OCI-LY7 (cell line): Measurements from ENCODE around the gene PLEKHG4B. TPM values are rescaled to one million over a fixed set of nuclear protein-coding genes. Genes with fewer than 3 reads are reported as not detected.

Source experiments
- BruUV-seq: library from RNA; stranded (reverse); fragments of 400-500 nt; replicated peaks from 2 replicates; lab custom pipeline; 2021; lab: Mats Ljungman, UMichigan
- CTCF ChIA-PET: fragments of 300-600 bp; sonication (Branson Sonifier 250); formaldehyde crosslinking; loops from one replicate; lab custom pipeline; 2022; ENCODE audit warnings: antibody characterized with exemption; ENCODE audit not compliant: unreplicated experiment; lab: Charles Lee
- POLR2A ChIA-PET: fragments of 300-600 bp; sonication (Branson Sonifier 250); formaldehyde crosslinking; loops from one replicate; lab custom pipeline; 2022; ENCODE audit warnings: antibody characterized with exemption; lab: Charles Lee
- DNase-seq: peaks from one replicate; pipeline ENCODE4 v3.0.0-alpha.2; 2015; ENCODE audit warnings: low spot score
- H2AFZ ChIP-seq: fragments of 200-600 bp; sonication (generic), shearing (Covaris generic); 2 replicates; pipeline ENCODE4 v1.6.1; 2014; ENCODE audit warnings: mild to moderate bottlenecking, antibody characterized with exemption, low read length, moderate library complexity
- H3K27ac ChIP-seq: fragments of 200-600 bp; sonication (generic); 2 replicates; pipeline ENCODE4 v1.5.1; 2014; ENCODE audit warnings: mixed run types, low read depth, mild to moderate bottlenecking, moderate library complexity, low read length, inconsistent platforms; ENCODE audit not compliant: poor library complexity, severe bottlenecking
- H3K36me3 ChIP-seq: fragments of 200-600 bp; sonication (generic); 2 replicates; pipeline ENCODE4 v1.6.1; 2014; ENCODE audit warnings: mild to moderate bottlenecking, antibody characterized with exemption, low read length, moderate library complexity, mixed read lengths; ENCODE audit not compliant: insufficient read depth
- H3K4me1 ChIP-seq: fragments of 200-600 bp; sonication (generic); 2 replicates; pipeline ENCODE4 v1.5.1; 2014; ENCODE audit warnings: mild to moderate bottlenecking, low read length; ENCODE audit not compliant: insufficient read depth, poor library complexity, severe bottlenecking
- H3K4me2 ChIP-seq: fragments of 200-600 bp; sonication (generic); 2 replicates; pipeline ENCODE4 v1.6.1; 2014; ENCODE audit warnings: mild to moderate bottlenecking, low read length
- H3K4me3 ChIP-seq: fragments of 200-600 bp; sonication (generic); 2 replicates; pipeline ENCODE4 v1.5.1; 2014; ENCODE audit warnings: mild to moderate bottlenecking, low read depth, low read length; ENCODE audit not compliant: poor library complexity, severe bottlenecking
- H3K79me2 ChIP-seq: fragments of 200-600 bp; sonication (generic); 2 replicates; pipeline ENCODE4 v1.6.1; 2016; ENCODE audit warnings: low read depth, mild to moderate bottlenecking, low read length, moderate library complexity, mixed read lengths; ENCODE audit not compliant: insufficient read depth
- H3K9me2 ChIP-seq: fragments of 200-600 bp; sonication (generic); 2 replicates; pipeline ENCODE4 v1.6.1; 2016; ENCODE audit warnings: mild to moderate bottlenecking, low read length, mixed read lengths; ENCODE audit not compliant: insufficient read depth
- H3K9me3 ChIP-seq: fragments of 200-600 bp; sonication (generic); 2 replicates; pipeline ENCODE4 v1.6.1; 2014; ENCODE audit warnings: mild to moderate bottlenecking, mixed run types, low read length, mixed read lengths
- H4K20me1 ChIP-seq: fragments of 200-600 bp; sonication (generic); 2 replicates; pipeline ENCODE4 v1.6.1; 2014; ENCODE audit warnings: mild to moderate bottlenecking, antibody characterized with exemption, low read length, moderate library complexity, mixed read lengths; ENCODE audit not compliant: insufficient read depth
- EZH2phosphoT487 ChIP-seq: fragments of 200-600 bp; sonication (generic); IDR thresholded peaks from 2 replicates; pipeline ENCODE4 v1.6.1; 2018; ENCODE audit warnings: low read depth, borderline replicate concordance, mild to moderate bottlenecking, mixed run types, antibody characterized with exemption, low read length, moderate library complexity, mixed read lengths
- intact Hi-C: fragments of 100-400 bp; cut with micrococcal nuclease; formaldehyde crosslinking; loops from one replicate; pipeline ENCODE4 v1.10.0; 2022; ENCODE audit not compliant: unreplicated experiment
- total RNA-seq, 2 experiments: library from RNA; depleted of rRNA in 1 of 2; stranded (reverse); fragments of >200 nt in 1 of 2; shearing (Covaris generic) in 1 of 2; gene quantifications; 2 replicates each; pipeline ENCODE4 v1.2.3, GENCODE V29; 2014 to 2022
- TF ChIP-seq, protein P1 (sequence below): fragments of 200-600 bp; sonication (generic); conservative IDR thresholded peaks from 2 replicates; pipeline ENCODE4 v1.5.1; 2014; ENCODE audit warnings: mild to moderate bottlenecking, antibody characterized with exemption, low read length, moderate library complexity, mixed read lengths

The PLEKHG4B gene
- total RNA-seq, 2 experiments from 2014 or later: 0.30 to 0.41 TPM

DNA sequence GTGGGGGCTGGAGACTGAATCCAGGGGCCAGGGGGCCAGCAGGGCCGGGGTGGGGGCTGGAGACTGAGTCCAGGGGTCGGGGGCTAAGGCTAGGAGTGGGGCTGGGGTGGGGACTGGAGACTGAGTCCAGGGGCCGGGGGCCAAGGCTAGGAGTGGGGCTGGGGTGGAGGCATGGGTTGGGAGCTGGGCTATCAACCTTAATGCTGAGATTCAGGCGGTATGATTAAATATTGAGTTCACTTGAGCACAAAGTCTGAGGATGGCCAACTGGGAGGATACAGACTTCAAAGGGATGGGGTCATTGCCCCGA lies 82.3 kb downstream of the PLEKHG4B start:
- Histone ChIP-seq H3K9me2 (no peaks in the 10 kb centered on the region), H3K27ac (no peak overlapping the region), H3K4me2 (no peak overlapping the region), H2AFZ (no peak overlapping the region), H3K4me3 (no peak overlapping the region), H4K20me1 (no peaks in the 10 kb centered on the region), H3K79me2 (no peaks in the 10 kb centered on the region), H3K36me3 (no peaks in the 10 kb centered on the region), H3K9me3 (no peaks in the 10 kb centered on the region), H3K4me1 (no peaks in the 10 kb centered on the region)
- intact Hi-C loops: no loop called here
- BruUV-seq: no TSS peak
- TF ChIP-seq, protein P1, sequence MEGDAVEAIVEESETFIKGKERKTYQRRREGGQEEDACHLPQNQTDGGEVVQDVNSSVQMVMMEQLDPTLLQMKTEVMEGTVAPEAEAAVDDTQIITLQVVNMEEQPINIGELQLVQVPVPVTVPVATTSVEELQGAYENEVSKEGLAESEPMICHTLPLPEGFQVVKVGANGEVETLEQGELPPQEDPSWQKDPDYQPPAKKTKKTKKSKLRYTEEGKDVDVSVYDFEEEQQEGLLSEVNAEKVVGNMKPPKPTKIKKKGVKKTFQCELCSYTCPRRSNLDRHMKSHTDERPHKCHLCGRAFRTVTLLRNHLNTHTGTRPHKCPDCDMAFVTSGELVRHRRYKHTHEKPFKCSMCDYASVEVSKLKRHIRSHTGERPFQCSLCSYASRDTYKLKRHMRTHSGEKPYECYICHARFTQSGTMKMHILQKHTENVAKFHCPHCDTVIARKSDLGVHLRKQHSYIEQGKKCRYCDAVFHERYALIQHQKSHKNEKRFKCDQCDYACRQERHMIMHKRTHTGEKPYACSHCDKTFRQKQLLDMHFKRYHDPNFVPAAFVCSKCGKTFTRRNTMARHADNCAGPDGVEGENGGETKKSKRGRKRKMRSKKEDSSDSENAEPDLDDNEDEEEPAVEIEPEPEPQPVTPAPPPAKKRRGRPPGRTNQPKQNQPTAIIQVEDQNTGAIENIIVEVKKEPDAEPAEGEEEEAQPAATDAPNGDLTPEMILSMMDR: no peak
- TF ChIP-seq EZH2phosphoT487: no peak
- ChIA-PET POLR2A (no interaction called here), CTCF (no interaction called here)
- no peak for DNase-seq

DNA sequence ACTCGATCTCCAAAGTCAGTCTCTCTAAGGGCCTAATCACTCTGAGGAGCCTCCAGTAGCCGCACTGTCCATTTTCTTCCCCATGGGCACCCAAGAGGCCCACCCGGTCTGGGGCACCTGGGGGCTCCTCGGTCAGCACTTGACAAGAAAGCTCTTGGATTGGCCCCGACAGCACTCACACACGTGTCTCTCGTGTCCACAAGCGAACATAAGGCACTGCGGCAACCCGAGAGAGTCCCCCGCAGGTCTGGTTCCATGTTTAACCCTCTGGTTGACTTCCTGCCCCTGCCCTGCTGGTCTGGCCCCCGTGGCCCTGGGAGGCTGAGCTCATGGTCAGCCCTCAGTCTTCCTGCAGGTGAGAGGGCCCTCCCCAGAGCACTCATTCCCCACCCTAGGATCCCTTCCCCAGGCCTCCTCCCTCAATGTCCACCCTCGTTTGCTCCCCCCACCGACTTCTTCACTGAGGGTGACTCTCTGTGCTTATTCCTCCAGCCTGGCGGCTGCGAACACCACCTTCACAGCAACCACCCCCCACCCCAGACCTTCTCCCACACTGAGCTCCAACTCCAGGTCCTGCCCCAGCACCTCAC lies 83.0 kb downstream of the PLEKHG4B start:
- BruUV-seq: no TSS peak
- no peaks in the 10 kb centered on the region for H3K9me3 ChIP-seq
- intact Hi-C loops: no loop called here
- no peaks in the 10 kb centered on the region for H3K79me2 ChIP-seq
- ChIA-PET POLR2A (no interaction called here), CTCF (no interaction called here)
- H3K27ac ChIP-seq: no peak overlapping the region
- no peak overlapping the region for H2AFZ ChIP-seq
- no peaks in the 10 kb centered on the region for H4K20me1 ChIP-seq
- TF ChIP-seq, protein P1: no peak
- TF ChIP-seq EZH2phosphoT487: no peak
- no peaks in the 10 kb centered on the region for H3K4me1 ChIP-seq
- H3K9me2 ChIP-seq: no peaks in the 10 kb centered on the region
- H3K36me3 ChIP-seq: no peaks in the 10 kb centered on the region
- H3K4me3 ChIP-seq: no peak overlapping the region
- no peak for DNase-seq
- no peak overlapping the region for H3K4me2 ChIP-seq

GRCh38 chr5:176296-176823 lies 84.4 kb downstream of the PLEKHG4B start:
- CTCF ChIA-PET: no interaction called here
- no peaks in the 10 kb centered on the region for H3K9me2 ChIP-seq

More at GRCh38 chr5:176296-176823, 84.4 kb downstream of the PLEKHG4B start:
- TF ChIP-seq, protein P1: no peak
- no peak for TF ChIP-seq EZH2phosphoT487
- H2AFZ ChIP-seq: no peak overlapping the region
- BruUV-seq: no TSS peak
- no peaks in the 10 kb centered on the region for H3K79me2 ChIP-seq
- intact Hi-C loops: no loop called here
- H3K4me2 ChIP-seq: no peak overlapping the region
- DNase-seq: no peak
- no peaks in the 10 kb centered on the region for H3K9me3 ChIP-seq
- no peaks in the 10 kb centered on the region for H3K4me1 ChIP-seq
- H3K4me3 ChIP-seq: no peak overlapping the region
- H3K36me3 ChIP-seq: no peaks in the 10 kb centered on the region
- no peaks in the 10 kb centered on the region for H4K20me1 ChIP-seq
- POLR2A ChIA-PET: no interaction called here
- no peak overlapping the region for H3K27ac ChIP-seq
